Measurements from ENCODE around the gene MANF. TPM values are rescaled to one million over a fixed set of nuclear protein-coding genes. Genes with fewer than 3 reads are reported as not detected.

MANF gene
- total and polyA plus RNA-seq, 2 of the 13 experiments (the other 11 are each of a cell fraction or from before 2014, with no cell fraction given), result 55.4 to 269 TPM

- TF ChIP-seq ZNF543 (CRISPR knock-in tag; IDR thresholded peaks at IDR 0.05), result no peak
- TF ChIP-seq EED (CRISPR knock-in tag; IDR thresholded peaks at IDR 0.05), result no peak
- TF ChIP-seq NFIB (CRISPR knock-in tag; IDR thresholded peaks at IDR 0.05; ENCODE audit: borderline replicate concordance), result no peak
- TF ChIP-seq ZNF562 (CRISPR knock-in tag; IDR thresholded peaks at IDR 0.05; ENCODE audit: borderline replicate concordance), result no peak
- TF ChIP-seq, protein P1, sequence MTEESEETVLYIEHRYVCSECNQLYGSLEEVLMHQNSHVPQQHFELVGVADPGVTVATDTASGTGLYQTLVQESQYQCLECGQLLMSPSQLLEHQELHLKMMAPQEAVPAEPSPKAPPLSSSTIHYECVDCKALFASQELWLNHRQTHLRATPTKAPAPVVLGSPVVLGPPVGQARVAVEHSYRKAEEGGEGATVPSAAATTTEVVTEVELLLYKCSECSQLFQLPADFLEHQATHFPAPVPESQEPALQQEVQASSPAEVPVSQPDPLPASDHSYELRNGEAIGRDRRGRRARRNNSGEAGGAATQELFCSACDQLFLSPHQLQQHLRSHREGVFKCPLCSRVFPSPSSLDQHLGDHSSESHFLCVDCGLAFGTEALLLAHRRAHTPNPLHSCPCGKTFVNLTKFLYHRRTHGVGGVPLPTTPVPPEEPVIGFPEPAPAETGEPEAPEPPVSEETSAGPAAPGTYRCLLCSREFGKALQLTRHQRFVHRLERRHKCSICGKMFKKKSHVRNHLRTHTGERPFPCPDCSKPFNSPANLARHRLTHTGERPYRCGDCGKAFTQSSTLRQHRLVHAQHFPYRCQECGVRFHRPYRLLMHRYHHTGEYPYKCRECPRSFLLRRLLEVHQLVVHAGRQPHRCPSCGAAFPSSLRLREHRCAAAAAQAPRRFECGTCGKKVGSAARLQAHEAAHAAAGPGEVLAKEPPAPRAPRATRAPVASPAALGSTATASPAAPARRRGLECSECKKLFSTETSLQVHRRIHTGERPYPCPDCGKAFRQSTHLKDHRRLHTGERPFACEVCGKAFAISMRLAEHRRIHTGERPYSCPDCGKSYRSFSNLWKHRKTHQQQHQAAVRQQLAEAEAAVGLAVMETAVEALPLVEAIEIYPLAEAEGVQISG (CRISPR knock-in tag; IDR thresholded peaks at IDR 0.05), result peak; percentile 27; the same call in 1 of the 2 replicates
- no peak for TF ChIP-seq ZSCAN21 (CRISPR knock-in tag; IDR thresholded peaks at IDR 0.05; ENCODE audit: borderline replicate concordance)
- no peak for TF ChIP-seq ZNF557 (CRISPR knock-in tag; IDR thresholded peaks at IDR 0.05)
- TF ChIP-seq NFE2L2 (IDR thresholded peaks at IDR 0.05; ENCODE audit: low read length), result no peak
- TF ChIP-seq, protein P2, sequence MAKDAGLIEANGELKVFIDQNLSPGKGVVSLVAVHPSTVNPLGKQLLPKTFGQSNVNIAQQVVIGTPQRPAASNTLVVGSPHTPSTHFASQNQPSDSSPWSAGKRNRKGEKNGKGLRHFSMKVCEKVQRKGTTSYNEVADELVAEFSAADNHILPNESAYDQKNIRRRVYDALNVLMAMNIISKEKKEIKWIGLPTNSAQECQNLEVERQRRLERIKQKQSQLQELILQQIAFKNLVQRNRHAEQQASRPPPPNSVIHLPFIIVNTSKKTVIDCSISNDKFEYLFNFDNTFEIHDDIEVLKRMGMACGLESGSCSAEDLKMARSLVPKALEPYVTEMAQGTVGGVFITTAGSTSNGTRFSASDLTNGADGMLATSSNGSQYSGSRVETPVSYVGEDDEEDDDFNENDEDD (CRISPR knock-in tag; IDR thresholded peaks at IDR 0.05; ENCODE audit: borderline replicate concordance), result no peak
- TF ChIP-seq ARID3A (IDR thresholded peaks at IDR 0.05; ENCODE audit: low read depth, low read length), result no peak
- no peak for TF ChIP-seq NR3C1 (CRISPR knock-in tag; IDR thresholded peaks at IDR 0.05)
- no peak for TF ChIP-seq HDAC6 (IDR thresholded peaks at IDR 0.05; ENCODE audit: low read depth, low read length)
- TF ChIP-seq KLF6 (CRISPR knock-in tag; IDR thresholded peaks at IDR 0.05), result no peak
- TF ChIP-seq ZNF614 (CRISPR knock-in tag; IDR thresholded peaks at IDR 0.05; ENCODE audit: borderline replicate concordance), result no peak
- TF ChIP-seq RNF2 (conservative IDR thresholded peaks at IDR 0.05; ENCODE audit: low read depth), result no peak
- no peak for TF ChIP-seq ZNF572 (CRISPR knock-in tag; IDR thresholded peaks at IDR 0.05)
- no peak for TF ChIP-seq MIER2 (CRISPR knock-in tag; IDR thresholded peaks at IDR 0.05)
- no peak for TF ChIP-seq ZNF605 (CRISPR knock-in tag; IDR thresholded peaks at IDR 0.05)
- TF ChIP-seq, protein P3, sequence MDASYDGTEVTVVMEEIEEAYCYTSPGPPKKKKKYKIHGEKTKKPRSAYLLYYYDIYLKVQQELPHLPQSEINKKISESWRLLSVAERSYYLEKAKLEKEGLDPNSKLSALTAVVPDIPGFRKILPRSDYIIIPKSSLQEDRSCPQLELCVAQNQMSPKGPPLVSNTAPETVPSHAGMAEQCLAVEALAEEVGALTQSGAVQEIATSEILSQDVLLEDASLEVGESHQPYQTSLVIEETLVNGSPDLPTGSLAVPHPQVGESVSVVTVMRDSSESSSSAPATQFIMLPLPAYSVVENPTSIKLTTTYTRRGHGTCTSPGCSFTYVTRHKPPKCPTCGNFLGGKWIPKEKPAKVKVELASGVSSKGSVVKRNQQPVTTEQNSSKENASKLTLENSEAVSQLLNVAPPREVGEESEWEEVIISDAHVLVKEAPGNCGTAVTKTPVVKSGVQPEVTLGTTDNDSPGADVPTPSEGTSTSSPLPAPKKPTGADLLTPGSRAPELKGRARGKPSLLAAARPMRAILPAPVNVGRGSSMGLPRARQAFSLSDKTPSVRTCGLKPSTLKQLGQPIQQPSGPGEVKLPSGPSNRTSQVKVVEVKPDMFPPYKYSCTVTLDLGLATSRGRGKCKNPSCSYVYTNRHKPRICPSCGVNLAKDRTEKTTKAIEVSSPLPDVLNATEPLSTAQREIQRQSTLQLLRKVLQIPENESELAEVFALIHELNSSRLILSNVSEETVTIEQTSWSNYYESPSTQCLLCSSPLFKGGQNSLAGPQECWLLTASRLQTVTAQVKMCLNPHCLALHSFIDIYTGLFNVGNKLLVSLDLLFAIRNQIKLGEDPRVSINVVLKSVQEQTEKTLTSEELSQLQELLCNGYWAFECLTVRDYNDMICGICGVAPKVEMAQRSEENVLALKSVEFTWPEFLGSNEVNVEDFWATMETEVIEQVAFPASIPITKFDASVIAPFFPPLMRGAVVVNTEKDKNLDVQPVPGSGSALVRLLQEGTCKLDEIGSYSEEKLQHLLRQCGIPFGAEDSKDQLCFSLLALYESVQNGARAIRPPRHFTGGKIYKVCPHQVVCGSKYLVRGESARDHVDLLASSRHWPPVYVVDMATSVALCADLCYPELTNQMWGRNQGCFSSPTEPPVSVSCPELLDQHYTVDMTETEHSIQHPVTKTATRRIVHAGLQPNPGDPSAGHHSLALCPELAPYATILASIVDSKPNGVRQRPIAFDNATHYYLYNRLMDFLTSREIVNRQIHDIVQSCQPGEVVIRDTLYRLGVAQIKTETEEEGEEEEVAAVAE (CRISPR knock-in tag; IDR thresholded peaks at IDR 0.05; ENCODE audit: borderline replicate concordance), result no peak
Observed at GRCh38 chr3:51389423-51390183, 4.5 kb downstream of the MANF start (continued).

Data from HepG2 (cell line).